Mucosa of gallbladder (tissue), 1 donor: ENCODE data around the gene FOXP3. TPM values are rescaled to one million over a fixed set of nuclear protein-coding genes. Genes with fewer than 3 reads are reported as not detected.
"Not testable (repeated sequence)": the region's sequence is repeated elsewhere in the genome, so short reads cannot be mapped to it uniquely, and the experiment has no call there.

ENCODE experiments used
- DNase-seq: peaks from one replicate; pipeline ENCODE4 v3.0.0-alpha.2; 2020; ENCODE audit warnings: low spot score
- total RNA-seq: library from RNA; stranded (reverse); gene quantifications from one replicate; pipeline ENCODE4 v1.2.1, GENCODE V29; 2021
- donor health status: DM: no; HTN: no; CAD: no.

FOXP3 gene, protein sequence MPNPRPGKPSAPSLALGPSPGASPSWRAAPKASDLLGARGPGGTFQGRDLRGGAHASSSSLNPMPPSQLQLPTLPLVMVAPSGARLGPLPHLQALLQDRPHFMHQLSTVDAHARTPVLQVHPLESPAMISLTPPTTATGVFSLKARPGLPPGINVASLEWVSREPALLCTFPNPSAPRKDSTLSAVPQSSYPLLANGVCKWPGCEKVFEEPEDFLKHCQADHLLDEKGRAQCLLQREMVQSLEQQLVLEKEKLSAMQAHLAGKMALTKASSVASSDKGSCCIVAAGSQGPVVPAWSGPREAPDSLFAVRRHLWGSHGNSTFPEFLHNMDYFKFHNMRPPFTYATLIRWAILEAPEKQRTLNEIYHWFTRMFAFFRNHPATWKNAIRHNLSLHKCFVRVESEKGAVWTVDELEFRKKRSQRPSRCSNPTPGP
- 0.09 TPM for total RNA-seq

- DNase-seq: no peak
Measured at GRCh38 chrX:49264460-49264859, at the start of gene FOXP3. Gene FOXP3 (minus strand): TSS chrX:49264710. CDS start chrX:49258505, 6,205 bp downstream.

DNA sequence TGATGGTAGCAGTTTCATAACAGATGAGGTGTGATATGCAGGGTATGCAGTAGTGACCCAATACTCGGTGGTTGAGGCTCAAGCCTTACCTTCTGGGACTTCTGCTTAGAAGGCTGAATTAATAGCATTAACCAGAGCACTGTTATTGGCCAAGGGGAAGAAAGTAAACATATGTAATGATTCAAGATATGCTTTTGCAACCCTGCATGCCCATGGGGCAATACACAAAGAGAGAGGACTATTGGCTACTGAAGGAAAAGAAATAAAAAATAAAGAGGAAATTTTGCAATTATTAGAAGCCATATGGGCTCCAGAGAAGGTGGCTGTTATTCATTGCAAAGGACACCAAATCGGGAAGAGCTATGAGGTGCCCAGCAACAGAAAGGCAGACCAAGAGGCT, 47.7 kb upstream of the FOXP3 start:
- no peak for DNase-seq

- no peak for DNase-seq
Measured at GRCh38 chrX:49310371-49310770, 45.9 kb upstream of the FOXP3 start.

DNA sequence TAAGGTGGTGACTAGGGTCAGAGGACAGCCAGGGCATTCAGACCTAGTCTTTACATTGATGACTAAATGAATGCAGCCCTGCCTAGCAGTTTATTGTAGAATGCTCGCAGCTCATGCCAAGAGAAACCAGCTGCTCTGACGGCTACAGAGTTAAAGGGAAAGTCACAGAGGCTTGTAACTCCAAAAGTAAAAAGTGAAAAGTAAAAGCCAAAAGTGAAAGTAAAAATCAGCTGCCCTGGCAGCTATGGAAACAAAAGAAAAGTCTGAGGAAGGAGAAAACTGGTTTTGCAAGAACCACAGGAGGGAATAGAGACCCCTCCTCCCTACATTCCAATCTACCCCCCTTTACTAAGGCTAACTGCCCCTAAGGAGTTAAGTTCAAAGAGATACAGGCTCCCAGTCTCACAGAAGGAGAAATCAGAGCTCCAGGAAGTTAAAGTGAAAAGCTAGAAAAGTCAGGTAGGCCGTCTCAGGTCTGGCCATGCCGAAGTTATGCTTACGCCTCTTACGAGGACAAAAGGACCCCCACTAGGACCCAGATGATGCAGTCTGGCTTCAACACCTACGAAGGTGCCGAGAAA, 45.0 kb upstream of the FOXP3 start:
- DNase-seq: no peak

- no peak for DNase-seq
Measured at GRCh38 chrX:49308604-49309269, 44.2 kb upstream of the FOXP3 start.

- not testable (repeated sequence) for DNase-seq
Measured at GRCh38 chrX:49307775-49308174, 43.3 kb upstream of the FOXP3 start.

DNA sequence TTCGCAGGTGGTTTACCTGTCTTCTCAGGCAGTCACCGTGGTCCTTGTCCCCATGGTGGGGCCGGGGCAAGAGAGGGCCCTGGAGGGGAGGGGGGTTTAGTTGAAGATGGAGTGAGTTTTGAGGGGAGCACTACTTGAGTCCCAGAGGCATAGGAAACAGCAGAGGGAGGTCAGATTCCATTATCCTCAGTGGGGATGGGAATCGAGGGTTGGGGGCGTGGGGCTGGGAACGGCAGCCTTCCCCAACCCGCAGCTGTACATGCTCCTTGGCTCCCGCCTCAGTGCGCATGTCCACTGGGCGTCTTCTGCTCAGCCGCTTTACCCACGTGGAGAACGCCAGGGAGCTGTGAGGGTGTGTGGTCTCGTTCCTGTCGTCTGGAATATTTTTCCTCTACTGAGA, 38.8 kb upstream of the FOXP3 start, which contains the start of gene GAGE10:
Gene GAGE10, plus strand, starts transcription at position 301 of the 400 bp plus-strand sequence. CDS start 1,214 bp downstream, outside the sequence.
- no peak for DNase-seq

DNA sequence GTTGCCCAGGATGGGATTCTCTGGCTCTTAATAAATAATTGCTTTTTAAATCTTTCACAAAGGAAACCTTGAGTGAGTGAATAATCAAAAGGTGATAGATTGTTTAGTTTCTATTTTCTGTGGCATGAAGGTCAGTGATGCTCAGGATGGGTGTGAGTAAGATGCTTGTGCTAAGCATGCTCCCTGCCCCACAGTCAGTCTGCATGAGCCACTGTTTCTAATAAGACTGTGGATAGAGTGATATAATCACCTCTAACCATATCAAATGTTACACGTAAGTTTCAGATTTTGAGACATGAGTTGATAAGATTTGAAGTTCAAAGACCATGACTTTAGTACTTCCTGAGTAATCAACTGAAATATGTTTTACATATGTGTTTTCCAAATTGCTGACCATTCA, 36.2 kb upstream of the FOXP3 start:
- DNase-seq: no peak

GRCh38 chrX:49299293-49299692, 34.8 kb upstream of the FOXP3 start:
- DNase-seq: not testable (repeated sequence)

- no peak for DNase-seq
Measured at GRCh38 chrX:49292400-49293362, 28.2 kb upstream of the FOXP3 start.

- DNase-seq: peak; percentile 48
Measured at GRCh38 chrX:49291615-49292337, 27.3 kb upstream of the FOXP3 start.

DNA sequence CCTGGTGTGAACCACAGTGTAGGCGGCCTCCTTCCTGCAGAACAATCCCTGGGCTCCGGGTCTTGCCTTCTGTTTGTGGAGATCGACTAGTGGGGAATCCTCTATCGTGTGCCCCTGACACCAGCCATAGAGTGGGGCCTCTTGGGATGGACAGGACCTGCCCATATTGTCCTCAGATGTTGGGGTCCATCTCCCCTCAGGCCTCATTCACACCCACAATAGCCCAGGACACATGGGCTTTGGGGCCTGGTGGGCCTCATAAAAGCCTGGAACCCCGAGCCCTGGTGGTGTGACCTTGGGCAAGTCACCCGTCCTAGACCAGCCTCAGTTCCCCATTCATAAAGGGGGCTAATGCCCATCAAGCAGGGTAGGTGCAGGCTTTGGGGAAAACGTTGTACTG, 25.7 kb upstream of the FOXP3 start:
- no peak for DNase-seq

DNA sequence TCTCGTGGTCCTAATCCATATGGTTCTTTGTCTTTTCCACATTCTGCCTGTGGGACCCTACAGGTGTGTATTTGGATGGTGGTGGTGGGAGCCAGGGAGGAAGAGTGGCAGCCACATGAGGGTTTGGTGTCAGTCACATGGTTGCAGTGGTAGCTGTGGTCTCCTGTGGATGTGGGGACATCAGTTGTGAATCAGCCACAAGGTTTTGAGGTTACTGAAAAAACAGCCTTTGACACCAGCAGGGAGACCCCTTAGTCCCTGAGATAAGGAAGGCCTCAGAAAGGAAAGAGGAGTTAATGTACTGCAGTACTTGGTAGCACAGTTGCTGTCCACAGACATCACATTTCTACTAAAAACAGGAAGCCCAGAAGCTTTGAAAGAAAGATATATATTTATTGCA, 23.2 kb upstream of the FOXP3 start:
- DNase-seq: no peak

DNA sequence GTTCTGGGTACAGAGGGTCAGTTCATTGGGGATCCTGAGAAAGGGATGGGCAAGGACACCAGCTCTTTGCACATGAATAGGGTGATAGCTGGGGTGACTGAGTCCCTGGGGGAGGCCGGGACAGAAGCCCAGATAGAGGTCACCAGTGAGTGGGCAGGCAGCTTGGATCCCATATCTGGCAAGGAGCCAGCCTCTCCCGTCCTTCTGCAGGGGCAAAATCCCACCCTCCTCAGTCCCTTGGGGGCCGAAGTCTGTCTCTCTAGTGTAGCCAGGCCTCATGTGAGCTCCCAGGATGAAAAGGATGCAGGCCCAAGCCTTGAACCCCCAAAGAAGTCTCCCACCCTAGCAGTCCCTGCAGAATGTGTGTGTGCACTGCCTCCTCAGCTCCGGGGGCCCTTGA, 22.1 kb upstream of the FOXP3 start:
- no peak for DNase-seq

DNA sequence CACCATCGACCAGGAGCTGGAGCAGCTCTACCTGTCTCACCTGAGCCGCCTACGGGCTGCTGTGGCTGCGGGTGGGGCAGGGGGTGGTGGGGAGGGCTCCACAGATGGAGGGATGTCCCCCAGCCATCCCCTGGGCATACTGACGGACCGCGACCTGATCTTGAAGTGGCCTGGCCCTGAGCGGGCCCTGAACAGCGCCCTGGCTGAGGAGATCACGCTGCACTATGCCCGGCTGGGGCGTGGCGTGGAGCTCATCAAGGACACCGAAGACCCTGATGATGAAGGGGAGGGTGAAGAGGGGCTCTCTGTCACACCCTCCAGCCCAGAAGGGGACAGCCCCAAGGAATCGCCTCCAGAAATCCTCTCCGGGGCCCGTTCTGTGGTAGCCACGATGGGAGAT, 21.6 kb upstream of the FOXP3 start:
- DNase-seq: no peak

DNA sequence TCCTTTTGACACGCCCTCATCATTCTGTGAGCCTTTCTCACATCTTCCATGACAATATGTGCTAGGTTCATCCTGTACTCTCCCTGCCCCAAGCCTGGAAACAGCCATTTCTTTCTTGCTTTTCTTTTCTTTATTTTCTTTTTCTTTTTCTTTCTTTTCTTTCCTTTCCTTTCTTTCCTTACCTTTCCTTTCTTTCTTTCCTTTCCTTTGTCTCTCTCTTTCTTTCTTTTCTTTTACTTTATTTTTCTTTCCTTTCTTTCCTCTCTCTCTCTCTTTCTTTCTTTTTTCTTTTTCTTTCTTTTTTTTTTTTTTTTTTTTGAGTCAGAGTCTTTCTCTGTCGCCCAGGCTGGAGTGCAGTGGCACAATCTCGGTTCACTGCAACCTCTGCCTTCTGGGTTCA, 19.7 kb upstream of the FOXP3 start:
- DNase-seq: no peak

GRCh38 chrX:49282647-49283011, 18.1 kb upstream of the FOXP3 start:
- no peak for DNase-seq

- DNase-seq: no peak
Measured at GRCh38 chrX:49278081-49278480, 13.6 kb upstream of the FOXP3 start.

- DNase-seq: no peak
Measured at GRCh38 chrX:49277535-49277830, 13.0 kb upstream of the FOXP3 start.

- no peak for DNase-seq
Measured at GRCh38 chrX:49276671-49277534, 12.4 kb upstream of the FOXP3 start.
